Loucy (cell line): Measurements from ENCODE around the gene ACOXL.
"Not testable (repeated sequence)": the region's sequence is repeated elsewhere in the genome, so short reads cannot be mapped to it uniquely, and the experiment has no call there.

Source experiments
- H2AFZ ChIP-seq: fragments of 200-600 bp; sonication (generic); 2 replicates; pipeline ENCODE4 v1.6.0; 2016; ENCODE audit warnings: antibody characterized with exemption, mild to moderate bottlenecking, low read length, moderate library complexity
- H3F3A ChIP-seq: fragments of 200-600 bp; 2 replicates; pipeline ENCODE4 v1.6.0; 2016; ENCODE audit warnings: antibody characterized with exemption, low read depth, mild to moderate bottlenecking
- H3K27me3 ChIP-seq: fragments of 200-600 bp; sonication (generic); 2 replicates; pipeline ENCODE4 v1.6.1; 2014; ENCODE audit warnings: low read length, mild to moderate bottlenecking; ENCODE audit not compliant: insufficient read depth, poor library complexity, severe bottlenecking
- H3K36me3 ChIP-seq: fragments of 200-600 bp; sonication (generic); 2 replicates; pipeline ENCODE4 v1.6.1; 2016; ENCODE audit warnings: low read length; ENCODE audit not compliant: insufficient read depth
- H3K4me1 ChIP-seq: fragments of 200-600 bp; sonication (generic); 2 replicates; pipeline ENCODE4 v1.5.1; 2014; ENCODE audit warnings: low read length, mild to moderate bottlenecking; ENCODE audit not compliant: insufficient read depth, poor library complexity, severe bottlenecking
- H3K4me2 ChIP-seq: fragments of 200-600 bp; sonication (generic); 2 replicates; pipeline ENCODE4 v1.6.0; 2014; ENCODE audit warnings: antibody characterized with exemption, low read length, low read depth, mild to moderate bottlenecking; ENCODE audit not compliant: poor library complexity, severe bottlenecking
- H3K4me3 ChIP-seq: fragments of 200-600 bp; sonication (generic); 2 replicates; pipeline ENCODE4 v1.5.1; 2014; ENCODE audit warnings: low read length, mild to moderate bottlenecking, mixed read lengths; ENCODE audit not compliant: poor library complexity, severe bottlenecking
- H3K79me2 ChIP-seq: fragments of 200-600 bp; sonication (generic); 2 replicates; pipeline ENCODE4 v1.6.1; 2014; ENCODE audit warnings: low read length; ENCODE audit not compliant: insufficient read depth
- H3K9ac ChIP-seq: fragments of 200-600 bp; sonication (generic); 2 replicates; pipeline ENCODE4 v1.6.0; 2014; ENCODE audit warnings: mild to moderate bottlenecking, low read depth, low read length, moderate library complexity; ENCODE audit not compliant: poor library complexity, severe bottlenecking
- H3K9me2 ChIP-seq: fragments of 200-600 bp; sonication (generic); replicated peaks from 2 replicates; pipeline ENCODE4 v1.6.1; 2016; ENCODE audit warnings: low read depth, low read length, mixed read lengths
- H3K9me3 ChIP-seq: fragments of 200-600 bp; sonication (generic); 2 replicates; pipeline ENCODE4 v1.6.1; 2014; ENCODE audit warnings: mild to moderate bottlenecking, antibody characterized with exemption, low read length, low read depth; ENCODE audit not compliant: insufficient read depth
- H4K20me1 ChIP-seq: fragments of 200-600 bp; sonication (generic); 2 replicates; pipeline ENCODE4 v1.6.0; 2014; ENCODE audit warnings: antibody characterized with exemption, low read length, mild to moderate bottlenecking; ENCODE audit not compliant: insufficient read depth, poor library complexity, severe bottlenecking
- CTCF ChIP-seq: fragments of 200-600 bp; sonication (generic); conservative IDR thresholded peaks from 2 replicates; pipeline ENCODE4 v1.5.1; 2014; ENCODE audit warnings: mild to moderate bottlenecking, antibody characterized with exemption, low read length
- EZH2phosphoT487 ChIP-seq: fragments of 200-600 bp; IDR thresholded peaks from 2 replicates; pipeline ENCODE4 v1.6.1; 2018; ENCODE audit warnings: antibody characterized with exemption, mild to moderate bottlenecking, moderate library complexity, borderline replicate concordance

ACOXL gene

DNA sequence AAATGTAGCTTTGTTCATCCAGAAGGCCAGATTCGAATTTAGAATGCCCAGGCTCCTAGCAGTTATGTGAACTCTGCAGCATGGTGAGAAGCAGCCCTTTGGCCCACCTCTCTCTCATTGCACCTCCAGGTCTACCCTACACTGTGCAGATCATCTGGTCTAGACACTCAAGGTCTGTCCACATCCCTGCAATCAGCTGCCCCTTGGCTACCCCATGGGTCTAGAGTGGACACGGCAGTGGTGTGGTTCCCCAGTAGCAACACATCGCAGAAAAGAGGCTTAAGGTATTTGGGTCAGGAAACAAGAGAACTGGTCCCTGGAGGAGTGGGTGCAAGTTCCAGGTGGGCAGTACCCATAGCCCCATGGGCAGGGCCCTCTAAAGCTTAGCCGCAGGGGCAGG lies 311.7 kb downstream of the ACOXL start:
- Histone ChIP-seq H3K79me2 (no peaks in the 10 kb centered on the region), H3K27me3 (no peaks in the 10 kb centered on the region), H3K4me3 (no peak overlapping the region), H3K9me2 (no peaks in the 10 kb centered on the region), H2AFZ (no peak overlapping the region), H3K4me2 (no peak overlapping the region), H3K4me1 (peaks cover 5% of the 10 kb centered on the region), H3K9me3 (no peaks in the 10 kb centered on the region), H3K9ac (no peak overlapping the region), H3K36me3 (no peaks in the 10 kb centered on the region), H4K20me1 (no peaks in the 10 kb centered on the region), H3F3A (no peaks in the 10 kb centered on the region)
- TF ChIP-seq CTCF: no peak
- TF ChIP-seq EZH2phosphoT487: no peak

GRCh38 chr2:111045236-111045635 lies 312.9 kb downstream of the ACOXL start:
- not testable (repeated sequence) for H3K27me3 ChIP-seq, H3F3A ChIP-seq, H3K36me3 ChIP-seq, H2AFZ ChIP-seq, H3K9me3 ChIP-seq, H3K4me2 ChIP-seq, H3K9me2 ChIP-seq, H3K4me3 ChIP-seq, H3K79me2 ChIP-seq, H4K20me1 ChIP-seq, H3K9ac ChIP-seq
- H3K4me1 ChIP-seq: peaks cover 16% of the 10 kb centered on the region

DNA sequence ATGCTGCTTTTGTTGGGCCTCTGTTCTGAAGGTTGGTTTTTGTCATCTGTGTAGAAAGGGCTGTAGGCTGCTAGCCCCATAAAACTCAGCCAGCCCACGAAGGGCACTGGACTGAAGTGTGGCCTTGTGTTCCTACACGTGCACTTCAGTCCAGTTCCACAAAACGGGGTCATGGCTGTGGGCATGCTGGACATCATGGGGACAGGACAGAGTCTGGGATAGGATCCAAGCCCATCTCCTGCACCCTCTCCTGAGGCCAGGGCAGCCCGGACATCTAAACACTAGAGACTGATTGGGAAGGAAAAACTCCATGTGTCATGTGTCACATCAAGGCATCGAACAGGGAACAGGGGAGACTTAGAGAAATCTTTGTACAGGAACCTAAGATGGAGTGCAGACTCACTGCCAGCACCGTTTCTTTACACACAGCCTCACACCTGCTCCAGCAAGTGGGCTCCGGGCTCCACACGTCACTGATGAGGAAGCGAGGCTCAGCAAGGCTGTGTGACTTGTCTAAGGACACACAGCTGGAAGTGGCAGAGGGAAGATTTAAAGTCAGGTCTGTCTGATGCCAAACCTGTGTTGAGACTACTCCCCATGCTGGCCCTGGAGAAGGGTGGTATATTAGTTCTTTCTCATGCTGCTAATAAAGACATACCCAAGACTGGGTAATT lies 313.5 kb downstream of the ACOXL start:
- TF ChIP-seq CTCF (no peak), EZH2phosphoT487 (no peak)
- Histone ChIP-seq H3K4me3 (no peak overlapping the region), H3K27me3 (no peaks in the 10 kb centered on the region)

GRCh38 chr2:111046670-111047069 lies 314.3 kb downstream of the ACOXL start:
- Histone ChIP-seq H3K9me3 (no peaks in the 10 kb centered on the region), H3K27me3 (no peaks in the 10 kb centered on the region), H3K36me3 (no peaks in the 10 kb centered on the region), H3K4me3 (no peak overlapping the region), H3K4me1 (peaks cover 27% of the 10 kb centered on the region), H3F3A (no peaks in the 10 kb centered on the region), H3K9me2 (no peaks in the 10 kb centered on the region), H3K9ac (no peak overlapping the region), H3K4me2 (no peak overlapping the region), H3K79me2 (no peaks in the 10 kb centered on the region), H4K20me1 (no peaks in the 10 kb centered on the region), H2AFZ (no peak overlapping the region)
- no peak for TF ChIP-seq EZH2phosphoT487
- TF ChIP-seq CTCF: no peak

More for the DNA sequence above, 313.5 kb downstream of the ACOXL start:
- Histone ChIP-seq H2AFZ (no peak overlapping the region), H4K20me1 (no peaks in the 10 kb centered on the region), H3K9ac (no peak overlapping the region), H3K79me2 (no peaks in the 10 kb centered on the region), H3K4me2 (no peak overlapping the region), H3K36me3 (no peaks in the 10 kb centered on the region), H3K9me3 (no peaks in the 10 kb centered on the region), H3K9me2 (no peaks in the 10 kb centered on the region), H3F3A (no peaks in the 10 kb centered on the region), H3K4me1 (peaks cover 23% of the 10 kb centered on the region)
